Ishikawa (cell line): ENCODE data around the gene LGALS13.

ENCODE experiments used
- CEBPB ChIP-seq: IDR thresholded peaks from 2 replicates; pipeline ENCODE4 v1.6.1; 2012
- CREB1 ChIP-seq: IDR thresholded peaks from 2 replicates; pipeline ENCODE4 v1.6.1; 2012; ENCODE audit warnings: low read depth
- EGR1 ChIP-seq: IDR thresholded peaks from 2 replicates; pipeline ENCODE4 v1.6.1; 2012
- EP300 ChIP-seq: IDR thresholded peaks from 2 replicates; pipeline ENCODE4 v1.6.1; 2012; ENCODE audit warnings: borderline replicate concordance
- FOXM1 ChIP-seq: IDR thresholded peaks from 2 replicates; pipeline ENCODE4 v1.6.1; 2012; ENCODE audit warnings: low read depth, borderline replicate concordance
- NFIC ChIP-seq: IDR thresholded peaks from 2 replicates; pipeline ENCODE4 v1.6.1; 2012
- RAD21 ChIP-seq: IDR thresholded peaks from 2 replicates; pipeline ENCODE4 v1.6.1; 2012; ENCODE audit warnings: low read depth
- TAF1 ChIP-seq: IDR thresholded peaks from 2 replicates; pipeline ENCODE4 v1.6.1; 2012; ENCODE audit warnings: low read depth, mild to moderate bottlenecking
- TCF12 ChIP-seq: IDR thresholded peaks from 2 replicates; pipeline ENCODE4 v1.6.1; 2012; ENCODE audit warnings: low read depth
- TEAD4 ChIP-seq: IDR thresholded peaks from 2 replicates; pipeline ENCODE4 v1.6.1; 2012
- YY1 ChIP-seq: IDR thresholded peaks from 2 replicates; pipeline ENCODE4 v1.6.1; 2012; ENCODE audit warnings: low read depth
- ZBTB7A ChIP-seq: IDR thresholded peaks from 2 replicates; pipeline ENCODE4 v1.6.1; 2012; ENCODE audit warnings: low read depth
- TF ChIP-seq, protein P1 (sequence below): IDR thresholded peaks from 2 replicates; pipeline ENCODE4 v1.6.1; 2012
- TF ChIP-seq, protein P2 (sequence below): IDR thresholded peaks from 2 replicates; pipeline ENCODE4 v1.6.1; 2012; ENCODE audit warnings: low read depth, mild to moderate bottlenecking
- TF ChIP-seq, protein P3 (sequence below): IDR thresholded peaks from 2 replicates; pipeline ENCODE4 v1.6.1; 2012

Gene LGALS13

DNA sequence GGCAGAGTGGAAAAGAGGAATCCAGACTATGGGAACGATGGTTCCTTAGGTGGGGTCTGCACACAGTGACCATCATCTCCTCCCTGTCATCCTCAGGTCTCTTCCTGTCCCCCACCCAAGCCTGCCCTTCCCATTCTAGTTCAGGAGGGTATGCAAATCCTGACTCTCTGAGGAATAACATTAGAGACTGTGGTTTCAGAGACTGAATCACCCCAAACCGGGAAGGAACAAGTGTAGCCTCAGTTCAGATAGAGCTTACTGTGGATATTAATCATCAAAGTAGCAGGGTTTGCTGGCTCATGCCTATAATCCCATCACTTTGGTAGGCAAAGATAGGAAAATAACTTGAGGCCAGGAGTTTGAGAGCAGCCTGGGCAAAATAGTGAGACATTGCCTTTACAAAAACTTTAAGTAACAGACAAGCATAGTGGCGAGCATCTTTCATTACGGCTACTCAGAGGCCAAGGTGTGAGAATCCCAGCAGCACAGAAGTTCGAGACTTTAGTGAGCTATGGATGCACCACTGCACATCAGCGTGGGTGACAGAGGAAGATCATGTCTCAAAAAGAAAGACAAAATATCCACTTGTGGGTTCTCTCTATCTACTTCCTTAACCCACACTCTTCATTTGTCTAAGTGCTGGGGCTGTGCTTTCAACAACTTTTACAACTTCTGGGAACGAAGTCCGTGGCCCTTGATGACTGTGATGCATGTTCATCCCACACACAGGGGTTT lies 19.3 kb upstream of the LGALS13 start:
- no peak for TF ChIP-seq TEAD4
- TF ChIP-seq NFIC, result no peak
- TF ChIP-seq EGR1, result no peak
- TF ChIP-seq YY1, result no peak
- no peak for TF ChIP-seq CREB1
- no peak for TF ChIP-seq ZBTB7A
- TF ChIP-seq, protein P1, sequence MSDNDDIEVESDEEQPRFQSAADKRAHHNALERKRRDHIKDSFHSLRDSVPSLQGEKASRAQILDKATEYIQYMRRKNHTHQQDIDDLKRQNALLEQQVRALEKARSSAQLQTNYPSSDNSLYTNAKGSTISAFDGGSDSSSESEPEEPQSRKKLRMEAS, result no peak
- TF ChIP-seq, protein P2, sequence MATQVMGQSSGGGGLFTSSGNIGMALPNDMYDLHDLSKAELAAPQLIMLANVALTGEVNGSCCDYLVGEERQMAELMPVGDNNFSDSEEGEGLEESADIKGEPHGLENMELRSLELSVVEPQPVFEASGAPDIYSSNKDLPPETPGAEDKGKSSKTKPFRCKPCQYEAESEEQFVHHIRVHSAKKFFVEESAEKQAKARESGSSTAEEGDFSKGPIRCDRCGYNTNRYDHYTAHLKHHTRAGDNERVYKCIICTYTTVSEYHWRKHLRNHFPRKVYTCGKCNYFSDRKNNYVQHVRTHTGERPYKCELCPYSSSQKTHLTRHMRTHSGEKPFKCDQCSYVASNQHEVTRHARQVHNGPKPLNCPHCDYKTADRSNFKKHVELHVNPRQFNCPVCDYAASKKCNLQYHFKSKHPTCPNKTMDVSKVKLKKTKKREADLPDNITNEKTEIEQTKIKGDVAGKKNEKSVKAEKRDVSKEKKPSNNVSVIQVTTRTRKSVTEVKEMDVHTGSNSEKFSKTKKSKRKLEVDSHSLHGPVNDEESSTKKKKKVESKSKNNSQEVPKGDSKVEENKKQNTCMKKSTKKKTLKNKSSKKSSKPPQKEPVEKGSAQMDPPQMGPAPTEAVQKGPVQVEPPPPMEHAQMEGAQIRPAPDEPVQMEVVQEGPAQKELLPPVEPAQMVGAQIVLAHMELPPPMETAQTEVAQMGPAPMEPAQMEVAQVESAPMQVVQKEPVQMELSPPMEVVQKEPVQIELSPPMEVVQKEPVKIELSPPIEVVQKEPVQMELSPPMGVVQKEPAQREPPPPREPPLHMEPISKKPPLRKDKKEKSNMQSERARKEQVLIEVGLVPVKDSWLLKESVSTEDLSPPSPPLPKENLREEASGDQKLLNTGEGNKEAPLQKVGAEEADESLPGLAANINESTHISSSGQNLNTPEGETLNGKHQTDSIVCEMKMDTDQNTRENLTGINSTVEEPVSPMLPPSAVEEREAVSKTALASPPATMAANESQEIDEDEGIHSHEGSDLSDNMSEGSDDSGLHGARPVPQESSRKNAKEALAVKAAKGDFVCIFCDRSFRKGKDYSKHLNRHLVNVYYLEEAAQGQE, result no peak
- TF ChIP-seq EP300, result no peak
- TF ChIP-seq FOXM1, result no peak
- no peak for TF ChIP-seq CEBPB
- TF ChIP-seq TAF1, result no peak
- TF ChIP-seq, protein P3, sequence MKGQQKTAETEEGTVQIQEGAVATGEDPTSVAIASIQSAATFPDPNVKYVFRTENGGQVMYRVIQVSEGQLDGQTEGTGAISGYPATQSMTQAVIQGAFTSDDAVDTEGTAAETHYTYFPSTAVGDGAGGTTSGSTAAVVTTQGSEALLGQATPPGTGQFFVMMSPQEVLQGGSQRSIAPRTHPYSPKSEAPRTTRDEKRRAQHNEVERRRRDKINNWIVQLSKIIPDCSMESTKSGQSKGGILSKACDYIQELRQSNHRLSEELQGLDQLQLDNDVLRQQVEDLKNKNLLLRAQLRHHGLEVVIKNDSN, result no peak
- no peak for TF ChIP-seq RAD21
- no peak for TF ChIP-seq TCF12

DNA sequence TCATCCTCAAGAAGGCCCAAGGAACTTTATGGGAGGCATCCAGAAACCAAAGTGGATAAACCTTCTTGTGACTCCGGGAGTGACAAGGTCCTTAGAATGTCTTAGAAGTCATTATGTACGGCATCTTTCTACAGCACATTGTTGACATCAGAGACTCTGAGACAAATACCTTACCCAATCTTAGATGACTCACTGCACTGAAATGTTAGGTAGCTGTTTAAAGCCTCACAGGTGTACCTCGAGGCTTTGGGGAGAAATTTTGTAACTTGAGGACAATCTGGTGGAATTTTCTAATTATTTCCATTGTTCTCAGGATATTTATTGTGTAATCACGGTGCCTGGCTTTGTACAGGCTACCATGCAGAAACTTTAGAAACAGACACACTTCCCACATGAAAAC lies 14.8 kb upstream of the LGALS13 start:
- TF ChIP-seq RAD21, result no peak
- TF ChIP-seq FOXM1, result no peak
- TF ChIP-seq, protein P2, result no peak
- TF ChIP-seq, protein P1, result no peak
- TF ChIP-seq CEBPB, result no peak
- no peak for TF ChIP-seq YY1
- no peak for TF ChIP-seq CREB1

DNA sequence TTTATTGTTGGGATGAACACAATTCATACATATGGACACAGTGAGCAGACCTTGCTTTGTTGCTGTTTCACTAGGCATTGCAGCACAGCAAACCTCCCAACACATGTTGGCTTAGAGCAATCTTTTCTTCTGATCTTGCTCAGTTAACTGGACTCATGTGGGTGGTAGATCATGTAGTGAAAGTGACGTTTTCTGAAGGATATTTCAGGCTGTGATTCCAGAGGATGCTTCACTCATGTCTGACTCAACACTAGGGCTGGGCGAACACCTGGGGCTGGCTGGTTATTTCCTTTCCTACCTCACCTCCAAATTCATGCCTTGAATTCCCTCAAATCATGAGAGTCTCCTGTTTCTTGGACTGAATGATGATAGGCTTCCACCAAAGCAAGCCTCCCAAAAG lies 14.3 kb upstream of the LGALS13 start:
- no peak for TF ChIP-seq RAD21
- no peak for TF ChIP-seq EP300
- no peak for TF ChIP-seq CREB1
- no peak for TF ChIP-seq TCF12
- TF ChIP-seq EGR1, result no peak
- TF ChIP-seq, protein P1, result no peak
- TF ChIP-seq, protein P2, result no peak
- no peak for TF ChIP-seq YY1
- no peak for TF ChIP-seq FOXM1
- TF ChIP-seq TEAD4, result no peak
- no peak for TF ChIP-seq CEBPB

GRCh38 chr19:39590265-39590664 lies 12.1 kb upstream of the LGALS13 start:
- TF ChIP-seq CEBPB (no peak), ZBTB7A (no peak)
- TF ChIP-seq, protein P2, result peak; percentile 91
